Measurements from ENCODE around the gene RSL1D1.

GRCh38 chr16:11844499-11844898 is 6.8 kb downstream of the RSL1D1 start:
- TF ChIP-seq POLR2A (IDR thresholded peaks at IDR 0.05; ENCODE audit: low read depth, low read length) (no peak), SPI1 (IDR thresholded peaks at IDR 0.05; ENCODE audit: low read depth, low read length) (no peak)
